GM03348 (cell line): ENCODE measurements around the gene CALD1.
A peak's percentile ranks its signal among the peaks of the same experiment; 100 is the strongest.

Source experiments
- DNase-seq: peaks from one replicate; pipeline ENCODE4 v3.0.0; 2012; ENCODE audit warnings: low spot score

CALD1 gene

DNA sequence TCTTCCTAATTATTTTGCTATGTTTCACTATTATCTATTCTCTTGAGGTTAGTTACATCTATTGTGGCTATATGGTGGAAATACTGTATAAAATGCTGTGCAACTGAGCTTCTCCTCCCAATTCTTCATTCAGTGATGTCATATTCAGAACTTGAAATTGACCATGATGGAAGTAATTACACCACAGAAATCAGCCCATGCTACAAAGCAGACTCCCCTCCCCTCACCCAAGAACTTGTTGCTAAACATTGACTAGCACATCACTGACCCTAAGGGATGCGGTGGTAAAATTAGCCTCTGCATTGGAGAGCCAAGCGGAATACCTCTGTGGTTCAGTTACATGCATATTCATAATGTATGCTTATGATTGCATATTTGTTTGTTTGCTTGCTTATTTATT, 8.8 kb downstream of the CALD1 start:
- DNase-seq: no peak

DNA sequence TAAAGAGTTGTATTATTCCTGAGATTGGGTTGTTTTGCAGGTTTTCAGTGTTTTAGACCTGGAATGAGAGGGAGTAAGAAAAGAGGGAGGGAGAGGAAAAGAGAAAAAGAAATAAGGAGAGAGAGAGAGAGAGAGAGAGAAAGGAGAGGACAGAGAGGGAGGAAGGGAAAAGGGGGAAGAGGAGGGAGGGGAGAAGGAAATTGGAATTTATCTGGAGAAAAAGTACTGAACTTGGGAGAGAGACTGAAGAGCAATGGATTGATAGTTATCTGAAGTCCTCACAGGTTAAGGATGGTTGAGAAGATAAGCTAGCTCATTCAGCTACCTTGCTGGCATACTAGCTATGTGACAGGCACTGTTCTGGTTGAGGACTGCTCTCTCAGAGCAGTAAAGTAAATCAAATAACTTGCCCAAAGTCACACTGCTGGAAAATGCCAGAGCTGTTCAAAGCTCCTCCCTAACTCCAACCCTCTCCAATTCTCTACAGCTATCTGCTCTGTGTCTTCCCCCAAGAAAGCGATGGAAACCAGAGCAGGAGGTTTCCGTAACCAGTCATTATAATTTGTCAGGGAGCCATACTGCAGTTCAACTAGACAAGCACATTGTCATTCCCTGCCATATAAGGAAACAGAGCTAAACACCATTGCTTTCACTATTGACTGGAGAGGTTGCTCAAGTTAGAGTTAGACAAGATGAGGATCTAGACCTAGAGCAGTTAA, 10.7 kb downstream of the CALD1 start:
- peak; percentile 60 for DNase-seq

DNA sequence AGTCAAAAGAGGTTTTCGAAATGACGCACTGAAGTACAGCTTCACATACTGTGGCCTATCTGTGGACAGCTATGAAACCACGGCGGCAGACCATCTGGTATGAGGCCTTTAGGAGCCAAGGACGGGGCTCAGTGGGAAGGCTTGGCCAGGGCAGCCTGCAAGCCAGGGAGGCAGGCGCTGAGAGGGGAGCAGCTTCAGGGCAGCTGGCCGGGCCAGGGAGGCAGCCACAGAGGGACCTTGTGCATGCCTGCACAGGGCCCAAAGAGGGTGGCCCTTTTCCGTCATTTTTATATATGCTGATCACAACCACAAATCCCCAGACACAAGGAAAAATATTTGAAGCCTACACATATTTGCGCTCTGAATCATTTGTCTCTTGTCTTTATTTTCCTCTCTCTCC, 13.5 kb downstream of the CALD1 start:
- no peak for DNase-seq

DNA sequence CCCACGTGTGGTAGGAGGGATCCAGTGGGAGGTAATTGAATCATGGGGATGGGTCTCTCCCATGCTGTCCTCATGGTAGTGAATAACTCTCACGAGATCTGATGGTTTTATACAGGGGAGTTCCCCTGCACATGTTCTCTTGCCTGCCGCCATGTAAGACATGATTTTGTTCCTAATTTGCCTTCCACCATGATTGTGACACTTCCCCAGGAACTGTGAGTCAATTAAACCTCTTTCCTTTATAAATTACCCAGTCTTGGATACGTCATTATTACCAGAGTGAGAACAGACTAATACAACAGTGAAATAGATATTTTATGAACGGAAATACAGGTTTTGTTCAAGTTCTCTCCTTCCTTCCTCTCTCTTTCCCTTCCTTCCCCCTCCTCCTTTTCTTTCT, 15.8 kb downstream of the CALD1 start:
- no peak for DNase-seq

DNA sequence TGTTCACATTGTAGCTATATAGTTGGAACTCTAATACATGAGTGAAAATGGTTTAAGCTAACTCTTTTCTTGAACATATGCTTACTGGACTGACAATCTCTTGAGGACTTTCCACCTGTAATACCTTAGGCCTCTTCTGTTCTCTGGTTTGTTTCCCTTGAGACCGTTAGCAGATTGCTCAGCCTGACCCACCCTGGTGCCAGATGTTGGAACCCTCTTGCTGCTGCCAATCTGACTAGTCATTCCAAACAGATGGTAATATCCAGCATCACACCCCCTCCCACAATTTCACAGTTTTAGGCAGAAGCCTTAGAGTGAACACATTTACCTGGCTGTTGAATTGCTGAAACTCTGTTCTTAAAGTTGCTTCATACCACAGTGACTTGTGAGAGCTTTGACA, 18.7 kb downstream of the CALD1 start:
- DNase-seq: no peak

DNA sequence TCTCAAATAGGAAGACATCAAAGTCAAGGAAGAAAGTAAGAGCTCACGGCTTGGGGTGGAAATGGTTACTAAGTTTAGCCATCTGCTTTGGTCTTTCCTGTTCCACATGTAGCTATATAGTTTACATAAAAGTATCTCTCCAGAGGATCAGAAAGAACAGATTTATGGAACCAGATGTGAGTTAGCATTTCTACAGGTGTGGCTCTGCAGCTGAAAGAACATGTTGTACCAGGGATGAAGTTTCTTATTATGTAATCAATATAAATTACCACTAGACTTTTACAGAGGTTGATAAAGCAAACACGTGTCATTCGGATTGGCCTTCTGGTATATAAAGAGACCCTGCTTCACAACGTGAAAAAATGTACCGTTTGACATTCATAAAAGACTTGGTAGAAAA, 19.9 kb downstream of the CALD1 start:
- DNase-seq: no peak

DNA sequence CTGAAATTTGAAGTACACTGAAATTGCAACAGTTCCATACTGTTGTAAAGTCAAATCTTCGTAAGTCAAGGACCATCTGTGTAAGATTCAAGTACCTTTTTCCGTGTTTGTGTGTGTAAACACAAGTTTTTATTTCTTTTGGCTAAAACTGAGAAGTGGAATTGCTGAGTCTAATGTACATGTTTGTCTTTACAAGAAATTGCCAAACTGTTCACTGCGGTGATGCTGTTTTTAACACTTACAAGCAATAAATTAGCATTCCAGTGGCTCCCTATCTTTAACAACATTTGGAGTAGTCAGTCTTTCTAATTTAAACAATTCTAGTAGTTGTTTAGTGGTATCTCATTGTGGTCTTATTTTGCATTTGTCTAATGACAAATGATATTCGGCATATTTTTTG, 23.3 kb downstream of the CALD1 start:
- no peak for DNase-seq

DNA sequence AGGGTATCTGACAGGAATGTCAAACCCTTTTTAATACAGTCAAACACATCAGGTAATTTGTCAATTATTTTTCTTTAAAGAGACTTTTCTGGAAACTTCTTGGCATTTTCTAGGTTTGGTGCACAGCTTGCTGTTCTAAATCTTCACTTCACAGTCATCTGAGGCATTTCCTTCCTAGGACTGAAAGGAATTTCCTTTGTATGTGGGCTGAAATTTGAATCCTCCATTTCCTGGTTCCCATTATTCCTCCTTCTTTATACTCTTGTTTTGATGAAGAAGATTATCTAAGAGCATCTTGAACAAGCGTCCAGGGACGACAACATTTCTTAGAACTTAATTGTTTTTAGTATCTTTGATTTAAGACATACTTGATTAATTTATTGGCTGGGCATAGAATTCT, 24.9 kb downstream of the CALD1 start:
- peak; percentile 45 for DNase-seq

DNA sequence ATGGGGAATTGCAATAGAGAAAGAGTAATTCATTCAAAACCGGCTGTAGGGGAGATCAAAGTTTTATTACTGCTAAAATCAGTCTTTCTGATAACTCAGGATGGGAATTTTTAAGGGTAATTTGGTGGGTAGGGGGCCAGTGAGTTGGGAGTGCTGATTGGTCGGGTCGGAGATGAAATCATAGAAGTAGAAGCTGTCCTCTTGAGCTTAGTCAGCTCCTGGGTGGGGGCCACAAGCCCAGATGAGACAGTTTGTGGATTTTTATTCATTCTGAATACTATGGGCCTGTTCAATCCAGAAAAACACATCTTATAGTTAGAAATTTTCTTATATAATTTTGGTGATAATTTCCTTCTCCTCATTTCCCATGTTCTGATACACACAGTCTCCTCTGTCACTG, 25.4 kb downstream of the CALD1 start:
- no peak for DNase-seq

DNA sequence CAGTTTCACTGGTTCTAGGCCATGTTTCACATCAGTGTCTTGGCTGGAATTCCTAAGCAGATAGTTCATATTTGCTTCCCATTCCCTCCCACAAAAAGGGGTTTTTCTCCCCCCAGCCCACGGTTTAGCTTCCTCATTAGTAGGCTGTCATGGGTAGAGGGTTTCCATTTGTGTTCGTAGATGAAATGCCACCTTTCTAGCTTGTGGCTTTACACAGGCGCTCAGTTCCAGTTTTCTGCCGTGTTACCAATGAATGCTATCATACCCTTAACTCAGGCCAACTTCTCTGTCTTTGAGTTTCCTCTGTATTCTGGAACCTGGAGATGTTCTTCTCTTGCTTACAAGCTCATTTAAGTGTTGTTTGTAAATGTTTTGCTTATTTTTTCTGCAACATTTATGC, 26.8 kb downstream of the CALD1 start:
- DNase-seq: no peak

DNA sequence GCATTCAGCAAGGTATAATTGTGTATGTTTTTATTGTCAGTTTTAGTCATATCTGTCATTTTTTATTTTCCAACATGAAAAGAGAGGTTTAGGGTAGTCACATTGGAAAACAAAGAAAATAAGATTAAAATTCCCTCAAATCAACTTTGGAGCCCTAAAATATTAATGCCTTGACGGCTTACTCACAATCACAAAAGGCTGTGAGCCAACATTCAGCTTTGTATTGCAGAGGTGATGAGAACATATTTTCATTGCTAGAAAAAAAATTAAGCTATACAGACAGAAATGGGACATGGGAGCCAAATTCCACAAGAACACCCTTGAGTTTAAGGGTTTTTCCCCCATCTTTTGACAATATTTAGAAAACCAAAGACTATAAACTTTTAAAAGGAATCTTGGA, 30.2 kb downstream of the CALD1 start:
- DNase-seq: no peak

DNA sequence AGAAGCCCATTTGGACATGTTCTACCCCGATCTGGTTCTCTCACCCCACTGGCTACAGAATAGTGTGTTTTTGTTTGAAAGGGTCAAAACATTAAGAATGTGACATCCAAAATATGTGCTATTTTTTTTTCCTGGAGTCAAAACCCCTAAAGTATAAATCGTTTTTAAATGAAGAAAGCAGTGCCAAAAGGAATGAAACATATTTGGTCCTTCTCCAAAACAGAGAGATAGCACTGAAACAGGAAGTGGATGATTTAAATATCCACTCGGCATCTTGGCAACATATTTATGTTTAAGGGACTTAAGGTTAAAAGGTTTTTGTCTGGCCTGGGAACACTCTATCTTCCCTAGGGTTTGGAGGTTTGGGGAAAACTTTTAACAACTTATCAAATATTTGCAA, 32.3 kb downstream of the CALD1 start:
- DNase-seq: peak; percentile 27

DNA sequence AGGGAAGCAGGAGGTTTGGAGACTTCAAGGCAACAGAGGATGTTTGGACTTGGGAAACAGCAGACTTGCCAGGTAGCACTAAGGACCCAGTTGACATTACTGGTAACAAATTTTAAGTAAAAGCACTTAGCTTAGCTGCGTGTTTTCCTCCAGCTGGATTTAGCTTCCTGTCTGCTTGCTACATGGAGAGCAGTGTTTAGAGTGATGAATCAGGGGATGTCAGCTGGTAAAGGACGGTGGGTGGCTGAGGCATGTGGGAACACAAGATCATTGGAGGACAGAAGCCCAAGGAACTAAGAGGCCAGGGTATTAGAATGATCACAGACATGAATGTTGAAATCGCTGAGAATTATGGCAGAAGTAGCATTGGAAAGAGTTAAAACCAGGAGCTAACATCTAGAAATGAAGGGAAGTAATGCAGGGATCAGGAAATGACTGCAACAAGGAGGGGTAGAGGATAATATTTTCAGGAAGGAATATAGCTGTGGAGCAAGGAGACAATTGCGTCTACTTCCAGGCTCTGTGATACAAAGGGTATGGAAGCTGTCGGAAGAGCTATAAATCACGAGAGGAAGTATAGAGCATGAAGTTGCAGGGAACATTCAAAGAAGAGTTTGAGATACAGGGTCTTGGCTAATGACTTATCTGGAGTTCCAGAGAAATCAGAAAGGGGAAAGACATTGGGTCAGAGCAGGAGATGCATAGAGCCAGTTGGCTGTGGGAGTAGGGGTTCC, 34.4 kb downstream of the CALD1 start:
- DNase-seq: no peak

DNA sequence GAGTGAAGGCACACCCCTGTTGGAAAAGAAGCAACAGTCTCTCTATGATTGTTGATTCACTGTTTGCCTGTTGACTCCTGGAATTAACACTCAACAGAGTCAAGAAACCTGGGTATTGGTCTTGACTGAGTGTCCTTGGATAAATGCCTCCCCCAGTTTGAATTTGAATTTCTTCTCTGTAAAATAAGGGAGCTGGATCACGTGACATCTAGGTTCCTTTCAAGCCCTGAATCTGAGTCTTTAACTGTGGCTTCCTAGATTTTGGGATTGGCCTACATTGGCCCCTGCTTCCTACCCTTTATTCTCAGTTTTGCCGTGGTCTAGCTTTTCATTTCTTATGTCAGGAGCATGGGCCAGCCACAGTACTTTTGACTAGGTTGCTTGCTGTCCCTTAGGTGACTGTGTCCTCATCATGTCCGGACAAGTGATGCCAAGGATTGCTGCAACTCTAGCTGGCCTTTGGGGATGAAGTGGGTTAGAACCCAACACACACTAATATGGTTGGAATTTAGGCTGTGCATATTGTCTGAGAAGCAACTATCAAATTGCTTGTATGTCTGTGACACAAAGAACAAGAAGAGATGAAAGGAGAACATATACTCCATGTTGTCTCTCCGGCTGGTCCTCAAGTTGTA, 35.4 kb downstream of the CALD1 start:
- no peak for DNase-seq

DNA sequence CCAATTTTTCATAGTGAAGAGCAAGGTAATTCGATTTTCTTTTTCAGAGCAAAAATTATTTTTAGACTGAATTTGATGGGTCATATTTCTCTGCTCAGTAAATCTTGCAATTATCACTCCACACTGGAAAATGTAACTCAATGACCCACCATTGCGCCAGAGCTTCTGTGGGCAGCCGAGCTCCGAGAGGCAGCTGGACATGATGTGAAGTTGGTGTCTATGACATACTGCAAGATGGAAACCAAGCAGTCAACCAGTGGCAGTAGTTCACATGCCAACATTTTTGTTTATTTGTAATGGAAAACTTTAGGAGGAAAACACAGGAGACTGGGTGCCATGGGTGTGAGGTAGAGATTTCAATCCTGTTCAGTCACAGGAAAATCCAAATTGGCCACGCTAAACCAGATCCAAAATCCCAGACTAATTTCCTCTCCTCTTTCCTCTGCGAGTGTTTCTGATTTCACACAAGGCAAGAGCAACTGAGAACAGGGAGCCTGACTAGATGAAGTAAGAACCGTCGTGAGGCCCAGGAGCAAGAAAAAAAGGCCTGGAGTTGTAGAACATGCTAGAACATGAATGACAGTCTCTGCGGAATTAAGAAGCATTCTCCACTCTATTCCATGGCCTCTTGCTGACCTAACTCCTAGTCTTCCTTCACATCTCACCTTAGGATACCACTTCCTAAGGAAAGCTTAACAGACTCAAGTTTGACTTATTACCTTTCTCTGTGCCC, 39.3 kb downstream of the CALD1 start:
- DNase-seq: no peak

DNA sequence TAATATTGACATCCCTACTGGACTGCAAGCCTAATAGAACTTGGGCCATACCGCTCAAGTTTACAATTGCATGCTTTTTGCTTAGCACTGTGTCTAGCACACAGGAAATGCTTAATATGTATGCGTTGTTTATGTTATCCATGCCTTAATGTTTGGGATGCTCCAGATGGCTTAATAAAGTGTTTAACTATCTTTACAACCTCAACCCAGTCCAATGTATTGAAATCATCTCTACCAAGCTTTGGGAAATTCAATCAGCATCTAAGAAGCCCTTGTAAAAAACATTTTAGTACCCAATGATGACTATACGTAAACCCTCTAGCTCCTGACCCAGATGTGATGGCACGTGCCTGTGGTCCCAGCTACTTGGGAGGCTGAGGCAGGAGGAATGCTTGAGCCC, 40.0 kb downstream of the CALD1 start:
- DNase-seq: no peak

DNA sequence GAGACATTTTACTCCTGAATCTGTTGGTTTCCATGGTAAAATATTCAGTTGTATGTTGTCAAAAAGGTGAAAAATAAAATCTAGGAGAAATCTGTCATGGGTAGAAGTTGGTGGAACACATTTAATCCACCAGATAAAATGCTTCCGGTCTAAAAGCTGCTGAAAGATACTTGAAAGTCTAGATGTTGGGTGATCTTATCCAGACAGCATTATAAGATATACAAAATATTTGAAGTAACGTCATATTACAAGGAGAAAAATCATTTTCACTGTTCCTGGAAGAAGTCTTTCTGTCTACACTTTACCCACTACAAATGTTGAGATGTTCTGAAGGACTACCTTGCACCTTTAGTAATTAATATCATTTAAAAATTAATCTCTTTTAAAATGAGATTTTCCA, 40.9 kb downstream of the CALD1 start:
- no peak for DNase-seq

DNA sequence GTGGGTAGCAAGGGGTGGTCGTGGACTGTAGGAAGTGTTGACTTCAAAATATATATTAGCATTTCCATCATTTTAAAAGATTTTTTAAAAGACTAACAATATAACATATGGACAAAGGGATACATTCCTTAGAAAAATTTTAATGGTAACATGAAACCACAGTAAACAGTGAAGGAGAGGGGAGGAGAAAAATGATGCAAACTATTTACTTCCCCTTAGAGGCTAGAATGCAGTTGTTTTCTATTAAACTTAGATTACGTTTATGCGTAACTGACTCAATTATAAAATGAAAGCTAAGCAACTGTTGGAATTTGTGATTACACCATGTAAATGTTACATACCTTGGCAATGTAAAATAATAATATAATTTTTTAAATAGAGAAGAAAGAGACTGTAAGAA, 41.3 kb downstream of the CALD1 start:
- no peak for DNase-seq

DNA sequence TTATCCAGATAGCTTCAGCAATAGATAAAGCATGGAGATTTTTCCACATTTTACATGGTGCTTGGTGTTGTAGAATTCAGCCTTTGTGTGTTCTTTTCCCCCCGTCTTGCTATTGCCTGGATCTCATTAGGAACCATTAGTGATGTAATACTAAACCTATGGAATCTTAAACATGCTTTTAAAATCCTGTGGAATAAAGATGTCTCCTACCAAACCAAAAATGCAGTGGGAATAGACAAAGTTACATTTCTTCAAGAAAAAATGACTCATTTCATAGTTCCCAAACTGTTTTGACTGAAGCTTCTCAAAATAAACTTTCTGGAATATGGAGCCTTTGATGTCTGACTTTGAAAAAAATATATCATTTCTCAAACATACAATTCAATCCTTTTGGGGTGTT, 44.0 kb downstream of the CALD1 start:
- peak; percentile 16 for DNase-seq

DNA sequence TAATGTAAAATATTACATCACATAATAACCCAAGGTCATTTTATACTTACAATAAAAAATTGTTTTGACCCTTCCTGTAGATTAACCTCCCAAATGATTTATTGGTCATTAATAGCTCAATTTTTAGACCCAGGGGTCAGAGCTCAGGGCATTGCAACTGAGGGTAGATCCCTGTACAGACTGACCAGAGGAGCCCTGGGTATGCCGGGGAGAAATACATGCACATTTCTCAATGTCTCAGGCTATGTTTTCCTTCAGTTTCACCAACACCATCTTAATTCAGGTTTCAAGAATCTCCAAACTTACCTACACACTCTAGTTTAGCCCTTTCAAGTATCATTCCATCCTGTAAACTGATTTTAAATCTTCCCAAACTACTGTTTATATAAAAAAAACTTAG, 46.2 kb downstream of the CALD1 start:
- no peak for DNase-seq

DNA sequence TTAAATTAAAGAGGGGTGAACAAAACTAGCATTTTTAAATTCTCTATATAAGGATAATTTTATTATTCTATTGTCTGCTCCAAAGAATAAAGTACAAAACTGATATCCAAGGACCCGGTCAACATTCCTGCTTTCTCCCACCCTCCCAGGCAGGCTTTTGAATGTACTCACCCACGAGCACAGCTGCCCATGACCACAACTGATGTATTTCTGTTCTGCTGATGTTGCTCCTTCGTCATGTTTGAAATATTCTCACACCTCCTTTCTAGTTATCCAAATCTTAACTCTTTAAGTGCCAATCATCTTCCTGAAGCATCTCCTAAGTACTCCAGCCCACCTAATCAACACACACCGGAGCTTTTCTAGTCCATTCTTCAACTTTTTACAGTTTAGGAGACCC, 46.7 kb downstream of the CALD1 start:
- DNase-seq: peak; percentile 33

DNA sequence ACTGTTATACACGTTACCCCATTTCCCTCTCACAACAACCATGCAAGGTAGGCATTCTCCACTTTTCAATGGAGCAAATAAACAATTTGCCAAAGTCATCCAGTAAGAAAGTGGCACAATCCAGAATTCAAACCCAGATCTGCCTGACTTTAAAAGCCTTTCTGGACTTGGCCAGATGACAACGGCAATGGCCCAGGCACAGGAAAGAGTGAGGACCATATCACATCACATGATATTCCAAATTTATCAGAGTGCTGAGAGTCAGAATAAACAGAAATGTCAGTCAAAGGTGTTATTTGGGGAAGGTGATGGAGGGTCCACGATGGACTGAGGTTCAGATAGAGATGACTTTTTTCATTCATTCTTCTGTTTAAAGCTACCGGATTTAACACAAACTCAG, 48.0 kb downstream of the CALD1 start:
- DNase-seq: no peak

DNA sequence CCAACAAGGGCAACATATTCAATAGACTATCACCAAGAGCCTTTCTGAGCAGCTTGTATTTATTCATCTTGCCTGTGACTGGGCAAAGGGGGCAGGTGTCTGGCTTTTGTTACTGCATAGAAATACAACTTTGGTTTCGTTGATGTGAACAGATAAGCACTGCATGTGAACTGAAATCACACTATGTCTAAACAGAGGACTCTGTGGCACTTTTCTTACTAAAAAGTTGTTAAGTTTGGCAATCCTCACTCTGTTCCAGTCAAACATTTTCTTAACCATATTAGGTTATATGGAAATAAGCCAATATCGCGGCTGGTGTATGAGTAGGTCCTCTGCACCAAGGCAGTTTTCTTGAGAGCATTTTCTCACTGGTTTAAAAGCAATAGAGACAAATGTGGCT, 48.5 kb downstream of the CALD1 start:
- DNase-seq: peak; percentile 35
